Activated T-helper 2 cell treated with anti-CD3 and anti-CD28 coated beads, Interferon-gamma antibody, Interleukin-2, Interleukin-4, amounts not matched to agents 10 μg/mL and 5 μg/mL and 100 μg/mL, durations not matched to agents 14 hours and 24 hours and 36 hours (primary cell): Measurements from ENCODE around the gene ZFP36L2. TPM values are rescaled to one million over a fixed set of nuclear protein-coding genes. Genes with fewer than 3 reads are reported as not detected.
A peak's percentile ranks its signal among the peaks of the same experiment; 100 is the strongest.

Experiments
- DNase-seq: peaks from one replicate; pipeline ENCODE4 v3.0.0; 2021; ENCODE audit warnings: low spot score
- H3K27ac Mint-ChIP-seq: one replicate; pipeline ENCODE4 v1.8.0; 2021; ENCODE audit warnings: mixed read lengths
- H3K27me3 Mint-ChIP-seq: one replicate; pipeline ENCODE4 v1.8.0; 2021; ENCODE audit warnings: low read depth, mixed read lengths
- H3K36me3 Mint-ChIP-seq: one replicate; pipeline ENCODE4 v1.8.0; 2021; ENCODE audit warnings: low read depth, mixed read lengths
- H3K4me1 Mint-ChIP-seq: one replicate; pipeline ENCODE4 v1.8.0; 2021; ENCODE audit warnings: low read depth, mixed read lengths
- H3K4me3 Mint-ChIP-seq: one replicate; pipeline ENCODE4 v1.8.0; 2021; ENCODE audit warnings: low read depth, mild to moderate bottlenecking, moderate library complexity, mixed read lengths
- H3K9me3 Mint-ChIP-seq: one replicate; pipeline ENCODE4 v1.8.0; 2021; ENCODE audit warnings: mixed read lengths
- intact Hi-C: fragments of 100-400 bp; cut with micrococcal nuclease; formaldehyde crosslinking; loops from one replicate; pipeline ENCODE4 v1.15.1; 2023
- total RNA-seq: library from RNA; stranded (reverse); gene quantifications from 2 replicates; pipeline ENCODE4 v1.2.3, GENCODE V29; 2022

ZFP36L2 gene
- total RNA-seq, 1 donor from 2014 or later = 114 TPM

GRCh38 chr2:43225788-43226557 is 433 bp downstream of the ZFP36L2 start:
- Mint-ChIP-seq H3K27ac (peak overlapping the region; percentile 95), H3K27me3 (no peaks in the 10 kb centered on the region), H3K36me3 (peaks cover 60% of the 10 kb centered on the region), H3K4me3 (peak overlapping the region; percentile 90), H3K9me3 (no peaks in the 10 kb centered on the region), H3K4me1 (peaks cover 35% of the 10 kb centered on the region)
- DNase-seq = peak; percentile 73
- intact Hi-C loops = loop anchor here (1.0 to 10.0 kb wide), 9 partner anchors 52 to 549 kb away; partner anchors contain the start of gene DYNC2LI1

GRCh38 chr2:43225093-43225787 is 1.2 kb downstream of the ZFP36L2 start:
- intact Hi-C loops = loop anchor here (5.0 to 10.0 kb wide), 5 partner anchors 202 to 550 kb away; partner anchors contain the start of gene DYNC2LI1
- Mint-ChIP-seq H3K4me1 (peaks cover 42% of the 10 kb centered on the region), H3K9me3 (no peaks in the 10 kb centered on the region), H3K36me3 (peaks cover 61% of the 10 kb centered on the region), H3K27ac (peak overlapping the region; percentile 95), H3K4me3 (peak overlapping the region; percentile 90), H3K27me3 (no peaks in the 10 kb centered on the region)
- DNase-seq = peak; percentile 68

GRCh38 chr2:43224571-43225092 is 1.8 kb downstream of the ZFP36L2 start:
- DNase-seq = no peak
- H3K27me3 Mint-ChIP-seq = no peaks in the 10 kb centered on the region
- H3K9me3 Mint-ChIP-seq = no peaks in the 10 kb centered on the region
- peak overlapping the region; percentile 98 for H3K4me3 Mint-ChIP-seq
- H3K36me3 Mint-ChIP-seq = peaks cover 57% of the 10 kb centered on the region
- peak overlapping the region; percentile 28 for H3K27ac Mint-ChIP-seq
- intact Hi-C loops = loop anchor here (5.0 to 10.0 kb wide), 5 partner anchors 203 to 550 kb away; partner anchors contain the start of gene DYNC2LI1
- peaks cover 46% of the 10 kb centered on the region for H3K4me1 Mint-ChIP-seq

GRCh38 chr2:43224131-43224570 is 2.3 kb downstream of the ZFP36L2 start:
- DNase-seq = peak; percentile 74
- H3K27me3 Mint-ChIP-seq = no peaks in the 10 kb centered on the region
- intact Hi-C loops = loop anchor here (10.0 kb wide), 1 partner anchor 551 kb away; the partner anchor contains the start of gene DYNC2LI1
- no peaks in the 10 kb centered on the region for H3K9me3 Mint-ChIP-seq
- H3K27ac Mint-ChIP-seq = peak overlapping the region; percentile 99
- peak overlapping the region; percentile 98 for H3K4me3 Mint-ChIP-seq
- H3K4me1 Mint-ChIP-seq = peaks cover 44% of the 10 kb centered on the region
- H3K36me3 Mint-ChIP-seq = peaks cover 53% of the 10 kb centered on the region

- H3K27ac Mint-ChIP-seq = peak overlapping the region; percentile 99
- peaks cover 53% of the 10 kb centered on the region for H3K36me3 Mint-ChIP-seq
- H3K4me3 Mint-ChIP-seq = peak overlapping the region; percentile 98
- peaks cover 43% of the 10 kb centered on the region for H3K4me1 Mint-ChIP-seq
- H3K27me3 Mint-ChIP-seq = no peaks in the 10 kb centered on the region
- DNase-seq = no peak
- no peaks in the 10 kb centered on the region for H3K9me3 Mint-ChIP-seq
- intact Hi-C loops = loop anchor here (10.0 kb wide), 1 partner anchor 551 kb away; the partner anchor contains the start of gene DYNC2LI1
Measured at GRCh38 chr2:43223521-43224001, 2.8 kb downstream of the ZFP36L2 start.

- H3K4me3 Mint-ChIP-seq = peak overlapping the region; percentile 82
- peak overlapping the region; percentile 94 for H3K27ac Mint-ChIP-seq
- intact Hi-C loops = loop anchor here (10.0 kb wide), 1 partner anchor 552 kb away; the partner anchor contains the start of gene DYNC2LI1
- no peaks in the 10 kb centered on the region for H3K9me3 Mint-ChIP-seq
- peaks cover 35% of the 10 kb centered on the region for H3K4me1 Mint-ChIP-seq
- H3K27me3 Mint-ChIP-seq = no peaks in the 10 kb centered on the region
- peaks cover 53% of the 10 kb centered on the region for H3K36me3 Mint-ChIP-seq
- no peak for DNase-seq
Measured at GRCh38 chr2:43222475-43223309, 3.7 kb downstream of the ZFP36L2 start.

- Mint-ChIP-seq H3K27me3 (no peaks in the 10 kb centered on the region), H3K4me3 (peak overlapping the region; percentile 82), H3K4me1 (peaks cover 35% of the 10 kb centered on the region), H3K9me3 (no peaks in the 10 kb centered on the region), H3K27ac (peak overlapping the region; percentile 94), H3K36me3 (peaks cover 53% of the 10 kb centered on the region)
- intact Hi-C loops = loop anchor here (10.0 kb wide), 1 partner anchor 553 kb away; the partner anchor contains the start of gene DYNC2LI1
- DNase-seq = peak; percentile 56
Measured at GRCh38 chr2:43221763-43222474, 4.5 kb downstream of the ZFP36L2 start.

GRCh38 chr2:43221124-43221762 is 5.2 kb downstream of the ZFP36L2 start:
- intact Hi-C loops = loop anchor here (10.0 kb wide), 1 partner anchor 554 kb away; the partner anchor contains the start of gene DYNC2LI1

GRCh38 chr2:43220760-43221123 is 5.7 kb downstream of the ZFP36L2 start:
- intact Hi-C loops = loop anchor here (1.0 to 10.0 kb wide), 2 partner anchors 62 to 554 kb away; partner anchors contain the start of gene DYNC2LI1
- Mint-ChIP-seq H3K9me3 (no peaks in the 10 kb centered on the region), H3K4me1 (peaks cover 35% of the 10 kb centered on the region), H3K27me3 (no peaks in the 10 kb centered on the region), H3K27ac (peak overlapping the region; percentile 94), H3K36me3 (peaks cover 49% of the 10 kb centered on the region), H3K4me3 (peak overlapping the region; percentile 82)
- DNase-seq = no peak

More at GRCh38 chr2:43221124-43221762, 5.2 kb downstream of the ZFP36L2 start:
- peak overlapping the region; percentile 94 for H3K27ac Mint-ChIP-seq
- H3K4me3 Mint-ChIP-seq = peak overlapping the region; percentile 82
- H3K36me3 Mint-ChIP-seq = peaks cover 53% of the 10 kb centered on the region
- no peaks in the 10 kb centered on the region for H3K27me3 Mint-ChIP-seq
- no peaks in the 10 kb centered on the region for H3K9me3 Mint-ChIP-seq
- DNase-seq = peak; percentile 24
- peaks cover 35% of the 10 kb centered on the region for H3K4me1 Mint-ChIP-seq

GRCh38 chr2:43220229-43220751 is 6.1 kb downstream of the ZFP36L2 start:
- Mint-ChIP-seq H3K9me3 (no peaks in the 10 kb centered on the region), H3K27me3 (no peaks in the 10 kb centered on the region), H3K27ac (peak overlapping the region; percentile 94), H3K36me3 (peaks cover 45% of the 10 kb centered on the region), H3K4me3 (peak overlapping the region; percentile 82), H3K4me1 (peaks cover 35% of the 10 kb centered on the region)
- DNase-seq = no peak
- intact Hi-C loops = loop anchor here (1.0 to 10.0 kb wide), 2 partner anchors 62 to 555 kb away; partner anchors contain the start of gene DYNC2LI1
